K562 (cell line): ENCODE results near the gene PPP1R37. TPM values are rescaled to one million over a fixed set of nuclear protein-coding genes. Genes with fewer than 3 reads are reported as not detected.

Experiments
- CXXC5 ChIP-seq: fragments of 250-450 bp; sonication (Bioruptor Pico); IDR thresholded peaks from 2 replicates; pipeline ENCODE4 v1.8.0; 2022; ENCODE audit warnings: inconsistent platforms, mild to moderate bottlenecking, moderate library complexity
- HBP1 ChIP-seq: fragments of 450-650 bp; formaldehyde crosslinking; IDR thresholded peaks from 2 replicates; pipeline ENCODE4 v1.4.0; 2022; ENCODE audit warnings: missing genetic modification characterization
- PML ChIP-seq: IDR thresholded peaks from 2 replicates; pipeline ENCODE4 v1.6.1; 2012; ENCODE audit warnings: low read length, inconsistent platforms
- POLR2A ChIP-seq: fragments of 450-650 bp; conservative IDR thresholded peaks from 2 replicates; pipeline ENCODE4 v1.6.1; 2016
- RERE ChIP-seq: sonication (generic); formaldehyde crosslinking; IDR thresholded peaks from 2 replicates; pipeline ENCODE4 v1.8.0; 2023; ENCODE audit warnings: missing genetic modification reagents, mild to moderate bottlenecking, borderline replicate concordance
- ZNF76 ChIP-seq: fragments of 250-450 bp; sonication (Bioruptor Pico); IDR thresholded peaks from 2 replicates; pipeline ENCODE4 v1.4.0; 2020; ENCODE audit warnings: mild to moderate bottlenecking, moderate library complexity, borderline replicate concordance
- polyA plus RNA-seq, 8 experiments: library from polyadenylated mRNA; depleted of rRNA in 4 of 8; stranded (reverse) in 5 of 8; unstranded in 3 of 8; fragments of >200 nt; fragmentation: Nextera tagmentation in 2 of 8; fragmentation: Illumina TruSeq in 1 of 8; extraction: Ambion mirVana in 2 of 8; extraction: Trizol in 1 of 8; gene quantifications; 2 replicates each; pipeline versions ENCODE4 v1.2.1 to v1.2.3, GENCODE V29; 2011 to 2014; ENCODE audit warnings: inconsistent platforms in 1 of 8, missing spikeins in 1 of 8
- total RNA-seq, 7 experiments: library from RNA; depleted of rRNA in 6 of 7; stranded (reverse); fragments of >200 nt in 6 of 7; fragmentation: Illumina TruSeq in 2 of 7; extraction: Trizol in 2 of 7; gene quantifications; 2 replicates each; pipeline versions ENCODE4 v1.2.1 to v1.2.3, GENCODE V29; 2011 to 2021; ENCODE audit warnings: low replicate concordance in 1 of 7
- TF ChIP-seq, protein P1 (sequence below): fragments of 250-450 bp; sonication (Bioruptor Pico); IDR thresholded peaks from 2 replicates; pipeline ENCODE4 v1.5.0; 2021
- TF ChIP-seq, protein P2 (sequence below): fragments of 250-450 bp; sonication (Bioruptor Pico); IDR thresholded peaks from 2 replicates; pipeline ENCODE4 v1.5.0; 2020; ENCODE audit warnings: mild to moderate bottlenecking, borderline replicate concordance

PPP1R37 gene
- total and polyA plus RNA-seq, 9 of the 15 experiments (the other 6 are each of a cell fraction or from before 2014, with no cell fraction given) = 0.04 to 20.3 (median 7.3) TPM

DNA sequence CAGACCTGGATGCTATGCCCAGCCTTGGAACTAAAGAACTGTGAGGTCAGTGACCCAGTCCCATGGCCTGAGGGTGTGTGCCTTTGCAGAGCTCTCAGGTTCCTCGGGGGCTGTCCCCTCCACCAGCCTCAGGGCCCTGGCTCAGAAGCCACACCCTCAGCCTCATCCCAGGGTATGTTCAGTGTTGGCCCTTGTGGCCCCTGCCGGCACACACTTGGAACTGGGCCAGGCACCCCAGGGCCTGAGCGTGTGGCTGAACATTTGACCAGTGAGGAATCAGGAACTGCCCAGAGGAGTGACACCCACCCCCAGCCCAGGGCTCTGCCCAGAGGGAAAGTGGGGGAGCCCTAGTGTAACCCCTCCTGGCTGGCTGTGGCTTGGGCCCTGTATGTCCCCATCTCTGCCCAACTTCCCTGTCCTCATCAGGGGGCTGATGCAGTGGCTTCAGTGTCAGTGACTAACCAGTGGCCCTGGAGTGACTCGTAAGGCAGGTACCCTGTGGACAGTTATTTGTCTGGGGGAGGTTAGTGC, 57.8 kb downstream of the PPP1R37 start (continued):
- TF ChIP-seq ZNF76 (no peak), RERE (CRISPR knock-in tag) (no peak), POLR2A (0 out of 2 replicates have a peak, but pooled peaks have one; percentile 22), HBP1 (no peak), CXXC5 (CRISPR knock-in tag) (no peak), PML (no peak)
- TF ChIP-seq, protein P1, sequence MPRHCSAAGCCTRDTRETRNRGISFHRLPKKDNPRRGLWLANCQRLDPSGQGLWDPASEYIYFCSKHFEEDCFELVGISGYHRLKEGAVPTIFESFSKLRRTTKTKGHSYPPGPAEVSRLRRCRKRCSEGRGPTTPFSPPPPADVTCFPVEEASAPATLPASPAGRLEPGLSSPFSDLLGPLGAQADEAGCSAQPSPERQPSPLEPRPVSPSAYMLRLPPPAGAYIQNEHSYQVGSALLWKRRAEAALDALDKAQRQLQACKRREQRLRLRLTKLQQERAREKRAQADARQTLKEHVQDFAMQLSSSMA (CRISPR knock-in tag) = no peak
- TF ChIP-seq, protein P2, sequence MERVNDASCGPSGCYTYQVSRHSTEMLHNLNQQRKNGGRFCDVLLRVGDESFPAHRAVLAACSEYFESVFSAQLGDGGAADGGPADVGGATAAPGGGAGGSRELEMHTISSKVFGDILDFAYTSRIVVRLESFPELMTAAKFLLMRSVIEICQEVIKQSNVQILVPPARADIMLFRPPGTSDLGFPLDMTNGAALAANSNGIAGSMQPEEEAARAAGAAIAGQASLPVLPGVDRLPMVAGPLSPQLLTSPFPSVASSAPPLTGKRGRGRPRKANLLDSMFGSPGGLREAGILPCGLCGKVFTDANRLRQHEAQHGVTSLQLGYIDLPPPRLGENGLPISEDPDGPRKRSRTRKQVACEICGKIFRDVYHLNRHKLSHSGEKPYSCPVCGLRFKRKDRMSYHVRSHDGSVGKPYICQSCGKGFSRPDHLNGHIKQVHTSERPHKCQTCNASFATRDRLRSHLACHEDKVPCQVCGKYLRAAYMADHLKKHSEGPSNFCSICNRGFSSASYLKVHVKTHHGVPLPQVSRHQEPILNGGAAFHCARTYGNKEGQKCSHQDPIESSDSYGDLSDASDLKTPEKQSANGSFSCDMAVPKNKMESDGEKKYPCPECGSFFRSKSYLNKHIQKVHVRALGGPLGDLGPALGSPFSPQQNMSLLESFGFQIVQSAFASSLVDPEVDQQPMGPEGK (CRISPR knock-in tag) = no peak
